Neuronal stem cell (in vitro differentiated cells): Measurements from ENCODE around the gene PATJ.
"Not testable (repeated sequence)": the region's sequence is repeated elsewhere in the genome, so short reads cannot be mapped to it uniquely, and the experiment has no call there.

Source experiments
- DNase-seq: peaks from one replicate; pipeline ENCODE4 v3.0.0-alpha.2; 2013; ENCODE audit warnings: low spot score
- H2AFZ ChIP-seq: one replicate; pipeline ENCODE4 v1.6.1; 2013; ENCODE audit warnings: mild to moderate bottlenecking, low read length, inconsistent platforms
- H2AK5ac ChIP-seq: 2 replicates; pipeline ENCODE4 v1.6.1; 2013; ENCODE audit warnings: low read depth, mild to moderate bottlenecking, inconsistent platforms, low read length, moderate library complexity, mixed read lengths
- H2BK120ac ChIP-seq: 2 replicates; pipeline ENCODE4 v1.6.1; 2013; ENCODE audit warnings: low read depth, mild to moderate bottlenecking, inconsistent platforms, low read length, moderate library complexity, mixed read lengths
- H2BK12ac ChIP-seq: one replicate; pipeline ENCODE4 v1.6.1; 2013; ENCODE audit warnings: low read length, inconsistent platforms
- H2BK15ac ChIP-seq: 2 replicates; pipeline ENCODE4 v1.6.1; 2013; ENCODE audit warnings: mild to moderate bottlenecking, low read length, inconsistent platforms, mixed read lengths
- H2BK5ac ChIP-seq: one replicate; pipeline ENCODE4 v1.6.1; 2013; ENCODE audit warnings: inconsistent platforms, mild to moderate bottlenecking, low read length, moderate library complexity
- H3K14ac ChIP-seq: one replicate; pipeline ENCODE4 v1.6.1; 2013; ENCODE audit warnings: low read length, inconsistent platforms
- H3K18ac ChIP-seq: 2 replicates; pipeline ENCODE4 v1.6.1; 2013; ENCODE audit warnings: low read length, inconsistent platforms
- H3K23ac ChIP-seq: 2 replicates; pipeline ENCODE4 v1.6.1; 2013; ENCODE audit warnings: low read depth, mild to moderate bottlenecking, mixed read lengths, low read length, inconsistent platforms; ENCODE audit not compliant: poor library complexity
- H3K27ac ChIP-seq: replicated peaks from 3 replicates; pipeline ENCODE4 v1.5.1; 2013; ENCODE audit warnings: low read length, inconsistent platforms
- H3K27me3 ChIP-seq, 3 experiments: 2 replicates each; pipeline ENCODE4 v1.6.1; 2013; ENCODE audit warnings: low read length in 3 of 3, mild to moderate bottlenecking in 2 of 3, inconsistent platforms in 1 of 3, low read depth in 1 of 3, mixed read lengths in 1 of 3, moderate library complexity in 1 of 3; ENCODE audit not compliant: control insufficient read depth in 3 of 3, insufficient read depth in 3 of 3
- H3K36me3 ChIP-seq, 2 donors: replicated peaks in 1 of 2; 2 replicates each; pipeline ENCODE4 v1.6.1; 2013; ENCODE audit warnings: low read length in 2 of 2; ENCODE audit not compliant: control insufficient read depth in 2 of 2, insufficient read depth in 2 of 2
- H3K4ac ChIP-seq: 2 replicates; pipeline ENCODE4 v1.6.1; 2013; ENCODE audit warnings: inconsistent platforms, mild to moderate bottlenecking, low read length, moderate library complexity
- H3K4me1 ChIP-seq, 2 donors: 1 replicate in 1 of 2; 2 replicates in 1 of 2; pipeline ENCODE4 v1.6.1; 2013; ENCODE audit warnings: low read length in 2 of 2, low read depth in 1 of 2; ENCODE audit not compliant: control insufficient read depth in 2 of 2, insufficient read depth in 1 of 2
- H3K4me2 ChIP-seq: one replicate; pipeline ENCODE4 v1.6.1; 2013; ENCODE audit warnings: mild to moderate bottlenecking, low read length, inconsistent platforms; ENCODE audit not compliant: insufficient read depth, poor library complexity, severe bottlenecking
- H3K4me3 ChIP-seq, 2 donors: 2 replicates each; pipeline ENCODE4 v1.5.1; 2013; ENCODE audit warnings: low read length in 2 of 2, mild to moderate bottlenecking in 2 of 2, inconsistent platforms in 1 of 2, moderate library complexity in 1 of 2
- H3K79me1 ChIP-seq: one replicate; pipeline ENCODE4 v1.6.1; 2013; ENCODE audit warnings: low read depth, mild to moderate bottlenecking, inconsistent platforms, low read length, moderate library complexity
- H3K9ac ChIP-seq: one replicate; pipeline ENCODE4 v1.6.1; 2013; ENCODE audit warnings: mild to moderate bottlenecking, low read depth, low read length, inconsistent platforms; ENCODE audit not compliant: poor library complexity
- H3K9me3 ChIP-seq, 2 donors: replicated peaks in 1 of 2; 2 replicates each; pipeline versions ENCODE3 to v1.6.1; 2013; ENCODE audit warnings: low read length in 2 of 2, mild to moderate bottlenecking in 2 of 2, inconsistent platforms in 1 of 2, low read depth in 1 of 2, mixed read lengths in 1 of 2, moderate library complexity in 1 of 2; ENCODE audit not compliant: control insufficient read depth in 2 of 2, insufficient read depth in 1 of 2
- H4K8ac ChIP-seq: one replicate; pipeline ENCODE4 v1.6.1; 2013; ENCODE audit warnings: low read depth, mild to moderate bottlenecking, inconsistent platforms, low read length, moderate library complexity
- H4K91ac ChIP-seq: one replicate; pipeline ENCODE4 v1.6.1; 2013; ENCODE audit warnings: low read length, low read depth, mild to moderate bottlenecking, inconsistent platforms; ENCODE audit not compliant: poor library complexity
- whole genome bisulfite sequencing, 2 donors: extraction: QIAGEN DNeasy Blood & Tissue Kit; methylation state at CpG; one replicate each; pipeline ENCODE4 v1.1.7; 2013; ENCODE audit warnings: missing lambda C conversion rate in 2 of 2, mixed read lengths in 1 of 2; ENCODE audit not compliant: insufficient read length in 2 of 2, insufficient replicate concordance in 1 of 2; ENCODE audit errors: extremely low coverage in 2 of 2; 5-methylcytosine and 5-hydroxymethylcytosine counted together

Gene PATJ

DNA sequence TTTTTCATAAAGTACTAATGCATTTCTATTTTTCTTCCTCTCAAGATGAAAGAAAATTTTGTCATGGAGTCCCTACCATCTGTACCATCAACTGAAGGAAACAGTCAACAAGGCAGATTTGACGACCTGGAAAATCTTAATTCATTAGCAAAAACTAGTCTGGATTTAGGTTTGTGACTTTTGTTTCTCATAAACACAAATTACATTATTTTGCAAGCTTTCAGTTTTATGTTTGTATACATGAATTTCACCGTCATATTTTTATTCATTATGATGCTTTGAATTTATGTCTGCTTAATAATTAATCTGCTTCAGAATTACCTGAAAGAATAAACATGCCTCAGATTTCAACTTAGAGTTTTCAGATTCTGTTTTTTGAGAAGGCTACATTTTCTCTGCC, 132.9 kb downstream of the PATJ start:
- Histone ChIP-seq H3K4me3 (no peak overlapping the region), H3K36me3 (no peaks in the 10 kb centered on the region), H3K9me3 (no peaks in the 10 kb centered on the region), H3K14ac (no peak overlapping the region), H3K27me3 (no peaks in the 10 kb centered on the region), H4K91ac (no peak overlapping the region), H3K4me2 (no peak overlapping the region), H3K23ac (no peak overlapping the region), H3K4me1 (peaks cover 0 to under 1% of the 10 kb centered on the region in 2 donors), H2BK12ac (no peak overlapping the region), H2AK5ac (no peak overlapping the region), H2AFZ (no peak overlapping the region), H4K8ac (no peak overlapping the region), H3K9ac (no peak overlapping the region), H2BK5ac (no peak overlapping the region), H3K18ac (no peak overlapping the region), H3K27ac (no peak overlapping the region), H2BK15ac (no peak overlapping the region), H2BK120ac (no peak overlapping the region), H3K79me1 (no peaks in the 10 kb centered on the region), H3K4ac (no peak overlapping the region)
- no peak for DNase-seq
- no CpG with 5 or more reads among the region's 2 CpGs for WGBS, 2 donors

DNA sequence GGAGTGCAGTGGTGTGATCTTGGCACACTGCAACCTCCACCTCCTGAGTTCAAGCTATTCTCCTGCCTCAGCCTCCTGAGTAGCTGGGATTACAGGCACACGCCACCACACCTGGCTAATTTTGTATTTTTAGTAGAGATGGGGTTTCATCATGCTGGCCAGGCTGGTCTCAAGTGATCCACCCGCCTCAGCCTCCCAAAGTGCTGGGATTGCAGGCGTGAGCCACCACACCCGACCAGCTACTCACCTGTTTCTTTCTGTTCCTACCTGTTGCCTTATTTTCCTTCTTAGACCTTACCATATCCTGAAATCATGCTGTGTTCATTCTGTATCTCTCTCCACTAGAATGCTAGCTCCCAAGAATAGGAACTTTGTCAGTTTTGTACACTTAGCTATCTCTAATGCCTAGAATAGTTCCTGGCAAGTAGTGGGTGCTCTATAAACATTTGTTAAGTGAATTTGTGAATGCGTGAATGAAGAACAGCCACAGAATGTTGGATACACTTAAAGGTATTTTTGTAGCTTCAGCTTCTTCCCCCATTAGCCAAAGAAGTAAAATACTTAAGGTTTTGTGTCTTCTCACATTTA, 137.7 kb downstream of the PATJ start:
- not testable (repeated sequence) for H2BK12ac ChIP-seq, H3K4me1 ChIP-seq, H3K4ac ChIP-seq, H4K8ac ChIP-seq, H3K36me3 ChIP-seq, DNase-seq, H2BK5ac ChIP-seq, H2AK5ac ChIP-seq, H4K91ac ChIP-seq, H3K23ac ChIP-seq, H3K4me2 ChIP-seq, H3K4me3 ChIP-seq, H2AFZ ChIP-seq, H3K18ac ChIP-seq, H3K9me3 ChIP-seq, H2BK120ac ChIP-seq, H3K27me3 ChIP-seq, H2BK15ac ChIP-seq, H3K9ac ChIP-seq, H3K79me1 ChIP-seq, H3K14ac ChIP-seq, H3K27ac ChIP-seq
- WGBS, 2 donors, result no CpG with 5 or more reads among the region's 5 CpGs

DNA sequence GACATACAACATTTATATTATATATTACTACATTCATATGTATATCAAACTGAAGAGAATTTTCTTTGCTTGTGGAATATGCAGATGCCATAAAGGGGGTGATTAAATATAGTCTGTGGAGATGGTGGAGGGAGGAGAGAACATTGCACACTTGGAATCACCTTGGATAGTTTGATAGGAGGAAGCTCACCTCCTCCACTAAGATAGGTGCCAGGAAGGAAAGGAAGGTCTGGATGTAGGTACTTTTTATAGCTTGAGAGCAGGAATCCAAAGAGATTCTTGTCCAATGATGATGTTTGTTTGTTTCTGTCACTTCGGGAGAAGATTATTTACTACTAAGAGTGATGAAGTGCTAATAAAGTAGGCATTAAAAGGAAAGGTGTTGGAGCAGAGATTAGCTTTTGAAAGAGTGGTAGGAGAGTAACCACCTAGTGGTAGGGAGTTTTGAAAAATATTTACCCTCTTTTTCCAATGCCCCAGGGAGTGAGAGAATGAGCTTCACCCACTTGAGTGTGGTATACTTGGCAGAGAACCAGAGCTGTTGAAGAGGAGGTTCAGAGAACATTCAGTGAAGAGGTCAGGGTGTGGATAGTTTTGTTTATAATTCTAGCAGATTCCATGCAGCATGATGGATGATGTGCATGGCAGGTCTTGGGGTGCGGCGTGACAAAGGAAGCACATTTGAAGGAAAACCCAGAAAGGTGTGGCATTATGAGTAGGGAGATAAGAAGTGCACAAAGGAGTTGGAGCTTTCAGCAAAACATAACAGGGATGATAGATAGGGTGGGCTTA, 145.0 kb downstream of the PATJ start:
- no peak overlapping the region for H2AK5ac ChIP-seq
- no peaks in the 10 kb centered on the region for H3K79me1 ChIP-seq
- no peak overlapping the region for H4K8ac ChIP-seq
- H2AFZ ChIP-seq, result no peak overlapping the region
- H3K9ac ChIP-seq, result no peak overlapping the region
- H2BK15ac ChIP-seq, result no peak overlapping the region
- H2BK12ac ChIP-seq, result no peak overlapping the region
- no peak overlapping the region for H3K23ac ChIP-seq
- no peak overlapping the region for H2BK120ac ChIP-seq
- no peak overlapping the region for H3K18ac ChIP-seq
- H2BK5ac ChIP-seq, result no peak overlapping the region
- no peak overlapping the region for H3K4me2 ChIP-seq
- no peak overlapping the region for H3K4me3 ChIP-seq
- H3K14ac ChIP-seq, result no peak overlapping the region
- WGBS, 2 donors, result no CpG with 5 or more reads among the region's 3 CpGs
- no peaks in the 10 kb centered on the region for H3K9me3 ChIP-seq
- no peaks in the 10 kb centered on the region for H3K27me3 ChIP-seq
- H4K91ac ChIP-seq, result no peak overlapping the region
- H3K36me3 ChIP-seq, result no peaks in the 10 kb centered on the region
- H3K27ac ChIP-seq, result no peak overlapping the region
- DNase-seq, result no peak
- no peak overlapping the region for H3K4ac ChIP-seq
- no peaks in the 10 kb centered on the region for H3K4me1 ChIP-seq

DNA sequence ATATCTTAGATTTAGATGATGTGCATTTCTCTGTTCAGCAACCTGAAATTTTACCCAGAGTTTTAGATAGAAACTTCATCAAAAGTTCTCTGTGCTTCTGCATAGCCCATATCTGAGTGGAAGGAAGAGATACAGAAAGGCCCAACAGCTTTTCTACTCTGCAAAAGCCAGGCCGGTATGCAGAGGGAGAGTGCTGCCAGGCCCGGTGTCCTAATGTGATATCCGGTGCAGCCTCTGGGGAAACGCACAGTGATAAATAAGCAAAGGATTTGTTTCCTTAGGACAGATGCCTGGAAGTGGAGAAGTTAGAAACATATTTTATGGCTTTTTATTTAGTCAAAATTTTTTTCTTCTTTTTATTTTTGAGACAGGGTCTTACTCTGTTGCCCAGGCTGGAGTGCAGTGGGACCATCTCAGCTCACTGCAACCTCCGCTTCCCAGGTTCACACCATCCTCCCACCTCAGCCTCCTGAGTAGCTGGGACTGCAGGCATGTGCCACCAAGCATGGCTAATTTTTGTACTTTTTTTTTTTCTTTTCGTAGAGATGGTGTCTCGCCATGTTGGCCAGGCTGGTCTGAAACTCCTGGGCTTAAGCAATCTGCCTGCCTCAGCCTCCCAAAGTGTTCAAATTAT, 145.8 kb downstream of the PATJ start:
- H3K27me3 ChIP-seq, result no peaks in the 10 kb centered on the region
- no peak overlapping the region for H3K18ac ChIP-seq
- no peak overlapping the region for H3K4me3 ChIP-seq
- H2BK15ac ChIP-seq, result no peak overlapping the region
- H2AK5ac ChIP-seq, result no peak overlapping the region
- peak overlapping the region; percentile 44 for H3K9ac ChIP-seq
- WGBS, 2 donors, result no CpG with 5 or more reads among the region's 7 CpGs
- H3K4ac ChIP-seq, result no peak overlapping the region
- no peaks in the 10 kb centered on the region for H3K4me1 ChIP-seq
- no peak overlapping the region for H2BK12ac ChIP-seq
- no peak overlapping the region for H3K4me2 ChIP-seq
- no peak overlapping the region for H2AFZ ChIP-seq
- no peak overlapping the region for H2BK5ac ChIP-seq
- H3K23ac ChIP-seq, result no peak overlapping the region
- no peaks in the 10 kb centered on the region for H3K79me1 ChIP-seq
- no peak overlapping the region for H4K91ac ChIP-seq
- no peak overlapping the region for H2BK120ac ChIP-seq
- no peaks in the 10 kb centered on the region for H3K9me3 ChIP-seq
- no peaks in the 10 kb centered on the region for H3K36me3 ChIP-seq
- H3K14ac ChIP-seq, result no peak overlapping the region
- H3K27ac ChIP-seq, result no peak overlapping the region
- H4K8ac ChIP-seq, result no peak overlapping the region
- DNase-seq, result no peak
